K562 (cell line): ENCODE data around the gene ZNF860. TPM values are rescaled to one million over a fixed set of nuclear protein-coding genes. Genes with fewer than 3 reads are reported as not detected.

ENCODE experiments used
- ATAC-seq: fragments of 200-7000 bp; cut with Tn5 transposase; 3 replicates; pipeline ENCODE4 v1.9.1; 2020; ENCODE audit warnings: moderate library complexity
- BruUV-seq: library from RNA; stranded (reverse); fragments of 400-500 nt; replicated peaks from 2 replicates; lab custom pipeline; 2021; lab: Mats Ljungman, UMichigan
- CTCF ChIA-PET: fragments of 300-600 bp; formaldehyde crosslinking; extraction: SDS; loops from one replicate; lab custom pipeline; 2021; ENCODE audit warnings: low intra/inter-chr PET ratio; lab: Yijun Ruan, JAX
- POLR2A ChIA-PET: fragments of 300-600, 350-650 bp; sonication (Branson Sonifier 250); formaldehyde crosslinking; extraction: SDS; loops from one replicate; lab custom pipeline; 2021; ENCODE audit warnings: antibody characterized with exemption, inconsistent platforms; lab: Yijun Ruan, JAX
- DNase-seq, 4 experiments: peaks; one replicate each; pipeline versions ENCODE4 v3.0.0 to v3.0.0-alpha.2; 2011 to 2018; ENCODE audit warnings: low spot score in 3 of 4, mixed read lengths in 3 of 4; ENCODE audit errors: extremely low read depth in 1 of 4
- FAIRE-seq: peaks from 2 replicates; lab custom pipeline; 2011; peaks lifted over from hg19 to GRCh38; lab: Jason Lieb, UNC
- H2AFZ ChIP-seq: 2 replicates; pipeline ENCODE4 v1.6.0; 2011; ENCODE audit warnings: low read depth, low read length, control low read depth, inconsistent platforms
- H3K27ac ChIP-seq: fragments of 200-600 bp; 3 replicates; pipeline ENCODE4 v1.8.0; 2011; ENCODE audit warnings: low read depth, mild to moderate bottlenecking, control low read depth, inconsistent platforms, low read length, moderate library complexity, mixed read lengths; ENCODE audit errors: extremely low read depth
- H3K27me3 ChIP-seq, 2 experiments: fragments of 300-600 bp in 1 of 2; 2 replicates in 1 of 2; 3 replicates in 1 of 2; pipeline versions ENCODE4 v1.6.0 to v1.8.0; 2011; ENCODE audit warnings: inconsistent platforms in 2 of 2, low read length in 2 of 2, mild to moderate bottlenecking in 1 of 2, mixed read lengths in 1 of 2, moderate library complexity in 1 of 2; ENCODE audit not compliant: control insufficient read depth in 2 of 2, insufficient read depth in 2 of 2
- H3K36me3 ChIP-seq: fragments of 300-600 bp; 3 replicates; pipeline ENCODE4 v1.8.0; 2011; ENCODE audit warnings: mild to moderate bottlenecking, low read length, inconsistent platforms; ENCODE audit not compliant: control insufficient read depth, insufficient read depth
- H3K4me1 ChIP-seq, 2 experiments: fragments of 200-600 bp in 1 of 2; replicated peaks in 1 of 2; 2 replicates in 1 of 2; 3 replicates in 1 of 2; pipeline versions ENCODE4 v1.5.1 to v1.8.0; 2011; ENCODE audit warnings: inconsistent platforms in 2 of 2, low read length in 2 of 2, mild to moderate bottlenecking in 1 of 2, mixed read lengths in 1 of 2, moderate library complexity in 1 of 2; ENCODE audit not compliant: control insufficient read depth in 2 of 2, insufficient read depth in 2 of 2
- H3K4me2 ChIP-seq: 2 replicates; pipeline ENCODE4 v1.6.1; 2011; ENCODE audit warnings: low read length, control low read depth, inconsistent platforms, mixed read lengths; ENCODE audit not compliant: insufficient read depth
- H3K4me3 ChIP-seq: fragments of 200-600 bp; sonication (generic), shearing (Covaris generic); 2 replicates; pipeline ENCODE4 v1.5.1; 2016; ENCODE audit warnings: control low read depth, inconsistent platforms
- H3K79me2 ChIP-seq: fragments of 200-600 bp; 3 replicates; pipeline ENCODE4 v1.8.0; 2011; ENCODE audit warnings: low read length, inconsistent platforms; ENCODE audit not compliant: control insufficient read depth, insufficient read depth
- H3K9ac ChIP-seq, 2 experiments: 2 replicates each; pipeline versions ENCODE4 v1.6.0 to v1.6.1; 2011; ENCODE audit warnings: low read depth in 2 of 2, low read length in 2 of 2, control low read depth in 1 of 2, inconsistent platforms in 1 of 2, mild to moderate bottlenecking in 1 of 2, mixed read lengths in 1 of 2; ENCODE audit not compliant: insufficient read depth in 1 of 2
- H3K9me1 ChIP-seq: one replicate; pipeline ENCODE4 v1.6.0; 2011; ENCODE audit warnings: inconsistent platforms, mild to moderate bottlenecking, low read length, moderate library complexity; ENCODE audit not compliant: control insufficient read depth, insufficient read depth
- H3K9me3 ChIP-seq: replicated peaks from 2 replicates; pipeline ENCODE4 v1.5.1; 2011; ENCODE audit warnings: low read depth, low read length, inconsistent platforms; ENCODE audit not compliant: control insufficient read depth, insufficient read depth
- H4K20me1 ChIP-seq: replicated peaks from 2 replicates; pipeline ENCODE4 v1.6.1; 2011; ENCODE audit warnings: low read length, inconsistent platforms, mixed read lengths; ENCODE audit not compliant: control insufficient read depth, insufficient read depth
- KLF6 ChIP-seq: fragments of 250-450 bp; sonication (Bioruptor Pico); IDR thresholded peaks from 2 replicates; pipeline ENCODE4 v1.4.0; 2020; ENCODE audit warnings: mild to moderate bottlenecking, moderate library complexity, borderline replicate concordance
- POLR2AphosphoS2 ChIP-seq: IDR thresholded peaks from 2 replicates; pipeline ENCODE4 v1.6.1; 2012; ENCODE audit warnings: low read length, improper control_type of control experiment
- ZNF232 ChIP-seq: sonication (generic); formaldehyde crosslinking; IDR thresholded peaks from 2 replicates; pipeline ENCODE4 v1.8.0; 2022; ENCODE audit warnings: mild to moderate bottlenecking, missing genetic modification reagents
- ZNF551 ChIP-seq: fragments of 250-450 bp; sonication (Bioruptor Pico); IDR thresholded peaks from 2 replicates; pipeline ENCODE4 v1.5.0; 2021; ENCODE audit warnings: mild to moderate bottlenecking, moderate library complexity
- ZNF644 ChIP-seq: fragments of 200-800 bp; sonication (Bioruptor generic); IDR thresholded peaks from 2 replicates; pipeline ENCODE4 v1.6.1; 2016; ENCODE audit warnings: low read depth, missing genetic modification characterization, missing compliant biosample characterization
- WGBS: fragments of 100-300 bp; shearing (Covaris generic); methylation state at CpG from one replicate; pipeline ENCODE4 v1.1.6; 2016; ENCODE audit warnings: low coverage, mixed read lengths; ENCODE audit not compliant: insufficient coverage; ENCODE audit errors: missing lambda C conversion rate; 5-methylcytosine and 5-hydroxymethylcytosine counted together
- in situ Hi-C: fragments of 300-500 bp; cut with MboI; formaldehyde crosslinking; loops from 4 replicates; pipeline ENCODE4 v1.15.0; 2018; ENCODE audit warnings: inconsistent platforms, mixed read lengths
- intact Hi-C: fragments of 100-400 bp; cut with micrococcal nuclease; formaldehyde crosslinking; loops from 2 replicates; pipeline ENCODE4 v1.14.2; 2022
- polyA plus RNA-seq, 8 experiments: library from polyadenylated mRNA; depleted of rRNA in 4 of 8; stranded (reverse) in 5 of 8; unstranded in 3 of 8; fragments of >200 nt; fragmentation: Nextera tagmentation in 2 of 8; fragmentation: Illumina TruSeq in 1 of 8; extraction: Ambion mirVana in 2 of 8; extraction: Trizol in 1 of 8; gene quantifications; 2 replicates each; pipeline versions ENCODE4 v1.2.1 to v1.2.3, GENCODE V29; 2011 to 2014; ENCODE audit warnings: inconsistent platforms in 1 of 8, missing spikeins in 1 of 8
- total RNA-seq, 7 experiments: library from RNA; depleted of rRNA in 6 of 7; stranded (reverse); fragments of >200 nt in 6 of 7; fragmentation: Illumina TruSeq in 2 of 7; extraction: Trizol in 2 of 7; gene quantifications; 2 replicates each; pipeline versions ENCODE4 v1.2.1 to v1.2.3, GENCODE V29; 2011 to 2021; ENCODE audit warnings: low replicate concordance in 1 of 7
- TF ChIP-seq, protein P1 (sequence below): fragments of 200-800 bp; sonication (Bioruptor generic); IDR thresholded peaks from 2 replicates; pipeline ENCODE4 v1.6.1; 2017; ENCODE audit warnings: missing genetic modification characterization, missing compliant biosample characterization
- TF ChIP-seq, protein P2 (sequence below): fragments of 450-650 bp; formaldehyde crosslinking; IDR thresholded peaks from 2 replicates; pipeline ENCODE4 v1.4.0; 2020; ENCODE audit warnings: mild to moderate bottlenecking, moderate library complexity

Gene ZNF860
- total and polyA plus RNA-seq, 9 of the 15 experiments (the other 6 are each of a cell fraction or from before 2014, with no cell fraction given): not detected

DNA sequence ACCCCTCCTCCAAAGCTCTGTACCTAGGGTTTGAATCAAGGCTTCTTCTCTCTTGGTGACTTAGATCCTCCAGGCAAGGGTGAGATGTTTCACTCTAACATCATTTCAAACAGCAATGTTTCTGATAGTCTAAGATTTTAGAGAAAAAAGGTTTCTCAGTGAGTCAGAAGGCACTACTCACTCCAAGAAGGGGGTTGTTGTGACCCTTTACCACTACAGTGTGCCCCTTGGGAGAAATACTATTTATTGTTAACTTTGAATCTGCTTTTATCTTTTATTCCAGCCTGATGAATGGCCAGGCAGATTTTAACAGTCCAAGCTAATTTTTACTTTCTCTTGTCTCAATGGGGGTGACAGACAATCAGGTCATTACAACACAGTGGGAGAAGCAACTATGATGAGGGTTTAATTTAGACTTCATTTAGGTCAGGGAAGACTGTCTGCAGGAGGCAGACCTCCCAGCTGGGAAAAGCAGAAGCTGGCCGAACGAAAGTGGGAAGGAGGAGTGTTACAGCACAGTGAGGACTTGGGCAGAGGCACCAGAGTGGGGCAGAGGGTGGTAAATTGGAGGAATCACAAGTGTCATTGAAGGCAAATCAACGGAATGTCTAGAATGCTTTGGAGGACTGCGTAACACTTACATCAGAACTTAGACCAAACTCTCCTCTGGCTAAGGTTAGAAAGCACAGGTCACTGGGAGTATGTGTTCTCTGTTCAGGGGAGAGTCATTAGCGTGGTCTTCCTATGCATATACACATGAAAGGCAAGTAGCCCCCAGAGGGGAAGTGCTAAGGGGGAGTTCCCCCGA is 21.2 kb downstream of the ZNF860 start (continued):
- TF ChIP-seq, protein P1, sequence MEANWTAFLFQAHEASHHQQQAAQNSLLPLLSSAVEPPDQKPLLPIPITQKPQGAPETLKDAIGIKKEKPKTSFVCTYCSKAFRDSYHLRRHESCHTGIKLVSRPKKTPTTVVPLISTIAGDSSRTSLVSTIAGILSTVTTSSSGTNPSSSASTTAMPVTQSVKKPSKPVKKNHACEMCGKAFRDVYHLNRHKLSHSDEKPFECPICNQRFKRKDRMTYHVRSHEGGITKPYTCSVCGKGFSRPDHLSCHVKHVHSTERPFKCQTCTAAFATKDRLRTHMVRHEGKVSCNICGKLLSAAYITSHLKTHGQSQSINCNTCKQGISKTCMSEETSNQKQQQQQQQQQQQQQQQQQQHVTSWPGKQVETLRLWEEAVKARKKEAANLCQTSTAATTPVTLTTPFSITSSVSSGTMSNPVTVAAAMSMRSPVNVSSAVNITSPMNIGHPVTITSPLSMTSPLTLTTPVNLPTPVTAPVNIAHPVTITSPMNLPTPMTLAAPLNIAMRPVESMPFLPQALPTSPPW (CRISPR knock-in tag): no peak

DNA sequence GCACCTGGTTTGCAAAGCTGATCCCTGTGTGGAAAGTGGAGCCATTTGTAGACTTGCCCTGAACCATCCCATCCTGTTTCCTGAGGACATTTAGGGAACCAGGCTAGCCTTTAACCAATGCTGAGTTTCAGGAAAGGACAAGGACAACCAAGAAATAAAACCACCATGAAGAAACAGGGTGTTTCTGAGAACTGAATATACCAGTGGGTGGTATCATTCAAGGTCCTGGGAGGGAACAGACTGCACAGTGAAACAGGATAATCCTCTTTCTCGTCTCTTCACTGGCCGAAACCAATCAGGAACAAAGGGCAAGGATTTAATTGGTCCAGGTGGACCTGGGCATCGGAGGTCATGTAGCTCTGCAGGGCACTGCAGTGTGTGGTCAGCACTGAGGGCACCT is 21.8 kb downstream of the ZNF860 start:
- no peak for TF ChIP-seq KLF6 (CRISPR knock-in tag)
- no peak for TF ChIP-seq ZNF551
- TF ChIP-seq ZNF644: no peak
- no peak for TF ChIP-seq ZNF232 (CRISPR knock-in tag)
- TF ChIP-seq, protein P2, sequence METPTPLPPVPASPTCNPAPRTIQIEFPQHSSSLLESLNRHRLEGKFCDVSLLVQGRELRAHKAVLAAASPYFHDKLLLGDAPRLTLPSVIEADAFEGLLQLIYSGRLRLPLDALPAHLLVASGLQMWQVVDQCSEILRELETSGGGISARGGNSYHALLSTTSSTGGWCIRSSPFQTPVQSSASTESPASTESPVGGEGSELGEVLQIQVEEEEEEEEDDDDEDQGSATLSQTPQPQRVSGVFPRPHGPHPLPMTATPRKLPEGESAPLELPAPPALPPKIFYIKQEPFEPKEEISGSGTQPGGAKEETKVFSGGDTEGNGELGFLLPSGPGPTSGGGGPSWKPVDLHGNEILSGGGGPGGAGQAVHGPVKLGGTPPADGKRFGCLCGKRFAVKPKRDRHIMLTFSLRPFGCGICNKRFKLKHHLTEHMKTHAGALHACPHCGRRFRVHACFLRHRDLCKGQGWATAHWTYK: no peak
- TF ChIP-seq POLR2AphosphoS2: no peak
- BruUV-seq: no TSS peak

More for the DNA sequence above, 21.8 kb downstream of the ZNF860 start:
- Histone ChIP-seq H3K9me3 (no peaks in the 10 kb centered on the region), H3K27me3 (0 out of 5 replicates have a peak, but pooled peaks cover 0 to 2% of the 10 kb centered on the region in 2 experiments), H3K27ac (no peak overlapping the region), H3K79me2 (no peaks in the 10 kb centered on the region), H3K36me3 (no peaks in the 10 kb centered on the region), H3K4me1 (no peaks in the 10 kb centered on the region; a peak in 1 of 5 replicates), H3K4me2 (no peak overlapping the region), H2AFZ (no peak overlapping the region), H3K9me1 (no peaks in the 10 kb centered on the region), H4K20me1 (no peaks in the 10 kb centered on the region), H3K9ac (no peak overlapping the region), H3K4me3 (no peak overlapping the region)
- WGBS: 1% methylated on average over 3 of the region's 3 CpGs
- intact Hi-C loops: no loop called here
- ChIA-PET CTCF (no interaction called here), POLR2A (no interaction called here)
- DNase-seq (no peak), FAIRE-seq (no peak), ATAC-seq (no peak)
- in situ Hi-C loops: no loop called here
